HG03064 (cell line): ENCODE measurements around the gene CARM1.
"Not testable (repeated sequence)": the region's sequence is repeated elsewhere in the genome, so short reads cannot be mapped to it uniquely, and the experiment has no call there.

Source experiments
- ATAC-seq: cut with Tn5 transposase; IDR thresholded peaks from one replicate; pipeline ENCODE4 v1.9.1; 2021; ENCODE audit warnings: low read depth; ENCODE audit not compliant: unreplicated experiment

The CARM1 gene

GRCh38 chr19:10846500-10847202, 24.7 kb upstream of the CARM1 start:
- ATAC-seq, result no peak

- no peak for ATAC-seq
Observed at GRCh38 chr19:10848230-10848856, 23.0 kb upstream of the CARM1 start, which contains the start of gene C19orf38. TSS of gene C19orf38 (plus strand) at chr19:10848415. CDS start at chr19:10848509, 94 bp downstream.

- ATAC-seq, result no peak
Observed at GRCh38 chr19:10850631-10851030, 20.7 kb upstream of the CARM1 start.

- no peak for ATAC-seq
Observed at GRCh38 chr19:10852098-10852800, 19.1 kb upstream of the CARM1 start.

GRCh38 chr19:10852941-10853340, 18.4 kb upstream of the CARM1 start:
- no peak for ATAC-seq

- ATAC-seq, result no peak
Observed at GRCh38 chr19:10854350-10855089, 16.8 kb upstream of the CARM1 start.

GRCh38 chr19:10855879-10856522, 15.4 kb upstream of the CARM1 start:
- no peak for ATAC-seq

- not testable (repeated sequence) for ATAC-seq
Observed at GRCh38 chr19:10856899-10857298, 14.5 kb upstream of the CARM1 start.

GRCh38 chr19:10858204-10858828, 13.0 kb upstream of the CARM1 start:
- no peak for ATAC-seq

GRCh38 chr19:10861103-10861651, 10.2 kb upstream of the CARM1 start:
- no peak for ATAC-seq

- no peak for ATAC-seq
Observed at GRCh38 chr19:10862561-10863106, 8.7 kb upstream of the CARM1 start.

GRCh38 chr19:10863107-10863717, 8.1 kb upstream of the CARM1 start:
- no peak for ATAC-seq

- no peak for ATAC-seq
Observed at GRCh38 chr19:10864538-10864899, 6.8 kb upstream of the CARM1 start.

GRCh38 chr19:10866495-10866894, 4.9 kb upstream of the CARM1 start:
- ATAC-seq, result no peak

- no peak for ATAC-seq
Observed at GRCh38 chr19:10868872-10869547, 2.3 kb upstream of the CARM1 start.

GRCh38 chr19:10869872-10870311, 1.5 kb upstream of the CARM1 start:
- ATAC-seq, result not testable (repeated sequence)

- no peak for ATAC-seq
Observed at GRCh38 chr19:10870501-10870954, 825 bp upstream of the CARM1 start.
